Ramos (cell line): ENCODE results near the gene ITIH5.

Experiments
- in situ Hi-C: fragments of 300-500 bp; cut with MboI; formaldehyde crosslinking; loops from one replicate; pipeline ENCODE4 v1.14.3; 2022; ENCODE audit warnings: low sequenced_read_pairs; ENCODE audit not compliant: unreplicated experiment

ITIH5 gene

DNA sequence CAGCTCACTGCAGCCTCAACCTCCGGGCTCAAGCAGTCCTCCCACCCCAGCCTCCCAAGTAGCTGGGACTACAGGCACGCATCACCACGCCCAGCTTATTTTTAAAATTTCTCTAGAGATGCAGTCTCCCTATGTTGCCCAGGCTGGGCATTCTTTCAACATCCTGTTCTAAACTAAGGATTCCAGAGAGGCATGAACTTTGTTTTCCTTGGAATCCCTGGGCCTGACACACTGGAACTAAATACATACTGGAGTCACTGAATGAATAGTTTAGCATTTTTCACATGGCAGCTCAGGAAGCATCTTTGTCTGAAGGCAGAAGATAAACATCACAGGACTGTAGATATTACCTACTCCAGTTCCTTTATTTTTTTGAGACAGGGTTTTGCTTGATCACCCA is 108.7 kb downstream of the ITIH5 start:
- in situ Hi-C loops: no loop called here

DNA sequence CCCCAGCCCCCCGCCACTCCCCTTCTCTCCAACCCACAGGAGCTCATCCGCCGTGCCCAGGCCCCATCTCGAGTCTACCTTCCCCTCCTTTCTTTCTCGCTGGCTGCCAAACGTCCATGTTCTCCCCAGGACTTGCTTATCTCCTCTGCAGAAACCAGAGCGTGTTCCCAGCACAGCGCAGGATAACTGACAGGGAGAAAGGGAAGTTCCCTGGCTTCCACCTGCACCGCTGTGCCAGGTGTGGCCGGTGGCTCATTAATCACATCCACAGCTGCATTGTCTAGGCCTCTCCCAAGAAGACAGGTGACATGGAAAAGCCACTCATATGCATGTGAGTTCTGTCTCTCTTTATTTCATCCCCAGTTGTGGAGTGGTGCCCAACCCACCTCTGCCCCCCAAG is 113.2 kb downstream of the ITIH5 start:
- in situ Hi-C loops: no loop called here

DNA sequence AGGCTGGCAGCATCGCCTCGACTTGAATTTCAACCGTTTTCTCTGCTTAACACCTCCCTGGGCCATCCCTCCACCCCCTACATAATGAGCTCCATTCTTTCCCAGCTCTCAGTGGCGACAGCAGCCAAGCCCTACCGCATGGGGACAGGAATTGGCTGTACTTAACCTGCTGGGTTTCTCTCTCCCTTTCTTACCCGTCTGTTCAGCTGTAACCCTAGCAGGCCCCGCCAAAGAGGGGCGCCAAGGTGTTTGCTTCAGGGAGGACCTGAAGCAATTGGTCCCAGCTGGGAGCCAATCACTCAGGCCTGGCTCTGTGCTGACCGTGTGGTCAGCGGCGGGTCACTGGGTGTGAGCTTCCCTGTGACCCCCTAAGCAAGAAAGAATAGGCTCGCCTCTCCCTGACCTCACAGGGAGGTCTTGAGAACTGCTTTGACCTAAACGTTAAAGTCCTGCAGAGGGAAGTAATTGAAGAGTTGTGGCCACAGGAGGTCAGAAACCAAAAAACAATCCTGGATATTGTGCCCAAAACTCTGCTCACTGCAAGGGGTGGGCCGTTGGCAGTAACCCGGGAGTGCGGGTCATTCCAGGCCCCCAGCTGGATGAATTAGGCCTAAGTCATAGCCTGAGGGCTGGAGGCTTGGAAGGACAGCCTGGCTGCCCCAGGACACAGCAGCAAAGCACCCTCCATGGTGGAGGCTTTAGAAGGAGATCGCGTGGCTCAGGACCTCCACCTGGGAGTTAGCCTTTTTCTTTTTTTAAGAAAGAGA is 114.6 kb downstream of the ITIH5 start:
- in situ Hi-C loops: no loop called here

DNA sequence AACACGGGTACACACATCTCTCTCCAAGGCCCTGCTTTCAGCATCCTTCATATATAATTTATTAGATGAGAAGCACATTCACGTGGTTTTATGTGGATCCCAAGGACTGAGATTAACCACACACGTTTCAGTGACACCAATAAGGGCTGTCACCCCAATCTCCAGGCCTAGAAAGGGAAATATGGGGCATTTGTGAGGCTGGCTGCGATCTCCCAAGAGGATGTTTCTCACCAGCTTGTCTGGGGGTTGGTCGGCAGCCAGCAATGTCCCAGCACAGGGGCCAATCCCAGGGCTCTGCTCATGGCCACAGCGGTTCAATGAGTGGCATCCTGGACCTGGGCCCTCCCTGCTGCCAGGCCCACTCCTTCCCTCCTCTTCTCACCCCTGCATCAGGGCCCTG is 115.5 kb downstream of the ITIH5 start:
- in situ Hi-C loops: no loop called here

DNA sequence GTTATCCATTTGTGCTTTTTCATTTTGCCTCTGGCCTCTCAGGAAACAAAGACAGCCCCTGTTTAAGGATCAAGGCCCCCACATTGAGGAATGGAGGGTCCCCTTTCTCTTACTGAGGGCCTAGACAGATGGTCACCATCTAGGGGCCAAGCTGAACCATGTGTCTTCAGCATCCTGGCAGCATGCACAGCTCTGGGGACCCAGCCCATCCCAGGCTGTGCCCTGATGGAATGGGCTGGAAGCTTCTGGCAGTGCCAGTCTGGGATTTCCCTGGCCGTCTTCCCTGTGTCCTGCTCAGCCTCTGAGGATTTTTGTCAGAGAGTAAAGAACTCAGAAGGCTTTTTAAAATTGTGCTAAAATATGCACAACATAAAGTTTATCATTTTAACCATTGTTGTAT is 116.8 kb downstream of the ITIH5 start:
- in situ Hi-C loops: no loop called here

DNA sequence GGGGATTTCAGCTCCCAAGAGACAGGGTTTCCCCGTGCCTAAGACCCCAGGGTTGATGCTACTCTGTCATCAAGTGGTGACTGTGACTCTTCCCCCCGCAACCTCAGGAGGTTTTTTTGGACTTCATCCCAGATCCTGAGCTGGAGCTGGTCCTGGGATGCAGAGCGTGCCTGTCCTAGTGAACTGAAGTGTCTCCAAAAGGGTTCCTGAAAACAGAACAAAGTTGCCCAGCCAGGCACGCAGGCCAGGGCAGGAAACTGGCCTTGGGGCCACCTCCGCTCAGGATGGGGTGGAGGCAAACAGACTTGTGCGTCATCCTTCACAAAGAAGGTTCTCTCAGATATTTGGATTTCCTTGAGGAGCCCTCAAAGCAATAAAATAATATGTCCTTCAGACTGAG is 118.9 kb downstream of the ITIH5 start:
- in situ Hi-C loops: no loop called here

DNA sequence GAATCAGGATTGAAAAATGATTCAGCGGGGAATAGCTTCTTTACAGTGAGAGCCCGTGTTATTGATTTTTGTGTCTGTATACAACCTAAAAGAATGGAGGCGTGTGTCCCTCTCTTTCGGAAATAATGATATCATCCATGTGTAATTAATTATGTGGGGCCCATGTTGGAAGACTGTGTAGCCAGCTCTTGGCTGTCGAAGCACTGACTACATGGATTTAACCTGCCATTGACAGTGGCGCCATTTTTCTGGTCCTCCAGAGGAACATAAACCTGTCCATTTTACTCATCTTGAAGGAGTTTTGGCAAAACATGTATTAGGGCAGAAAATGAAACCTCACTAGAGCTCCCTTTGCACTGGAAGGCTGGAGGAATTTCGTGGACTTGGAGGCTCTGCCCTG is 119.6 kb downstream of the ITIH5 start:
- in situ Hi-C loops: no loop called here

DNA sequence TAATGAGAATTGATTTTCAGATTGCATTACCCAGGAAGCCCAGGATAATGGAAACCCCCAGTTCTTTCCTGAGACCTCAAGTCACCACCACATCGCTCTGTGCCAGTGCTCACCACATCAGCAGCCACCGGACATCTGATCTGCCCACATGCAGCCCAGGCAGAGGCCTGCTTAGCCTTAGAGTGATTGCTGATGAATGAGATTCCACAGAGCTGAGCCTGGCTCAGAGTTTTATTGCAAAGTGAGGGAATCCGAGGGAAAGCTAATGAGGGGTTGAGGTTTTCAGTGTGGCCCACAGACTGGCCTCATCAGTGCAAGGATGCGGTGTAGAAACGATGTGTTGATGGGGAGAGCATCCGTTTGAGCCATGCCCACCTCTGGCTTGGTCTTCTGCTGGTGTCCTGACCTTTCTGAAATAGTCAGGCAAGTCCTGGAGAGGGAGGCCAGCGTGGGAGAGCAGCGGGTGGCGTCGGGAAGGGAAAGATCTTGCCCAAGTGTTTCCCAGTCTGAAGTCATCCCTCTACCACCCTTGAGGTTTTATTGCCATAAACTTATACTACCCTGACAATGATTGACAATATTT is 120.3 kb downstream of the ITIH5 start:
- in situ Hi-C loops: no loop called here

DNA sequence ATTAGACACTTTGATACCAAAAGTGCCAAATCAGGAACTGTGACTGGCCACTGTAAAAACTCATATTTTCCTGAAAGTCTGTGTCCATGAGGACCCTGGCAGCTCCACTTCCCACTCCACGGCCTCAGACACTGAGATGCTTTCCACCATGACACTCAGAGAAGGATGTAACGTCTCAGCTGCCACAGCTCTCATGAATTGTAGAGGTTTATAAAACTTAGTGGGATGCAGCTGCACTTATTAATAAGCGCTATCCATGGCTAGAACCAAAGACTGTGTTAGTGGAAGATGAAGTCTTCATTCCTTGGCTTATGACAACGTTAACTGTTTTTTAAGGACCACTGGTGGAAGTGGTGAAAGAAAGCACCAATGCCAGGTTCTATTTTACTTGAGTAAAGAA is 121.0 kb downstream of the ITIH5 start:
- in situ Hi-C loops: no loop called here

DNA sequence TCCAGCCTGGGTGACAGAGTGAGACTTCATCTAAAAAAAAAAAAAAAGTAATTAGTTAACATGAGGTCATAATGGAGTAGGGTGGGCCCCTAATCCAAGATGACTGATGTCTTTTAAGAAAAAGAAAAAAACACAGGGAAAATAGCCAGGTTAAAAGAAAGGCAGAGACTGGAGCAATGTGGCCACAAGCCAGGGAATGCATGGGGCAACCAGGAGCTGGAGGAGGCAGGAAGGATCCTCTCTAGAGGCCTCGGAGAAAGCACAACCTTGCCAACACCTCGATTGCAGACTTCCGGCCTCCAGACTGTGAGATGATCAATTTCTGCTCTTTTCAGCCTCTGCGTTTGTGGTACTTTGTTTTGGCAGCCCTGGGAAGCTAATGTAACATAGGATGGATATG is 121.5 kb downstream of the ITIH5 start:
- in situ Hi-C loops: no loop called here

DNA sequence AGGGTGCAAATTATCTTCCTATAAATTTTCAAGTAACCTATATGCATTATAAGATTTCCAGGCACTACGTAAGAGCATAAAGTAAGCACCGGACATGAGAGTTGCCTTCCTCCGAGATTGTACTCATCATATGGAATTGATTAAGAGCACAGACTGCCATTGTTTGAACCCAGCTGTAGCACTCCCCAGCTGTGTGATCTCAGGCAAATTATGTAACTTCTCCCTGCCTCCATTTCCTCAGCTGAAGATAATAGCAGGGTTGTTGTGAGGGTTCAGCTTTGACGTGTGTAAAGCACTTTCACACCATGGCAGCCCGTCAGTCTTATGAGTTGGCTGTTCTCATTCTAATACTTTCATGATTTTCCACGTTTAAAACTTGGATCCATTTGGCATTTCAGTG is 122.6 kb downstream of the ITIH5 start:
- in situ Hi-C loops: no loop called here

DNA sequence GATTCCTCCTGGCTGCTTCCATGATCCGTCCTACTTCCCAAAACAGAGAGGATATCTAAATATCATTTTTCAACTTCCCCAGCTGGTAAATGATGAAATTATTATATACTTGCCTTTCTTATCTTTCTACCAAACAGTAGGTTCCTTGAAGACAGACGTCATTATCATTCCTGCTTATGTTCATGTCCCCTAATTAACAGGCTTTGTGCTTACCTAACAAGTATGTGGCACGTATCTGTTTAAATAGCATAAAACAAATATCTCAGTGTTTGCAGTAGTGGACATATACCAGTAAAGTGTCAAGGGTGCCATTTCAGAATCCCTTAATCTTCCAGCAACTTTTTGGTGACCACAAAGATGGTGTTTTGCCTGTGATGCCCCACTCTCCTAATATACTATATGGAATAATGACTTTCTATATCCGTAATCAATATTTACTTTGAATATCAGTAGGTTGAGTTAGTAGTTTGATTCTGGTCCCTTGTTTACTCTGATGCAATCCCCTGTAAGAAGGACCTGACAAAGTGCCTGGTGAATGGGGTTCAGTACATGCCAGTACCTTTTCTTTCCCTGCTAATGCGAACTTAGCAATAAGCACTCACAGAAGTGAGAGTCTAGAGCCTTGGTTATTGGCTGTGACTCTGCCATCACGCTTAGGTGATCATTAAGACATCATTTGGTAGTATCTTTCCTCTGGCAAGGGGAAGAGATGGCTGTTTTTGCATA is 124.4 kb downstream of the ITIH5 start:
- in situ Hi-C loops: no loop called here

DNA sequence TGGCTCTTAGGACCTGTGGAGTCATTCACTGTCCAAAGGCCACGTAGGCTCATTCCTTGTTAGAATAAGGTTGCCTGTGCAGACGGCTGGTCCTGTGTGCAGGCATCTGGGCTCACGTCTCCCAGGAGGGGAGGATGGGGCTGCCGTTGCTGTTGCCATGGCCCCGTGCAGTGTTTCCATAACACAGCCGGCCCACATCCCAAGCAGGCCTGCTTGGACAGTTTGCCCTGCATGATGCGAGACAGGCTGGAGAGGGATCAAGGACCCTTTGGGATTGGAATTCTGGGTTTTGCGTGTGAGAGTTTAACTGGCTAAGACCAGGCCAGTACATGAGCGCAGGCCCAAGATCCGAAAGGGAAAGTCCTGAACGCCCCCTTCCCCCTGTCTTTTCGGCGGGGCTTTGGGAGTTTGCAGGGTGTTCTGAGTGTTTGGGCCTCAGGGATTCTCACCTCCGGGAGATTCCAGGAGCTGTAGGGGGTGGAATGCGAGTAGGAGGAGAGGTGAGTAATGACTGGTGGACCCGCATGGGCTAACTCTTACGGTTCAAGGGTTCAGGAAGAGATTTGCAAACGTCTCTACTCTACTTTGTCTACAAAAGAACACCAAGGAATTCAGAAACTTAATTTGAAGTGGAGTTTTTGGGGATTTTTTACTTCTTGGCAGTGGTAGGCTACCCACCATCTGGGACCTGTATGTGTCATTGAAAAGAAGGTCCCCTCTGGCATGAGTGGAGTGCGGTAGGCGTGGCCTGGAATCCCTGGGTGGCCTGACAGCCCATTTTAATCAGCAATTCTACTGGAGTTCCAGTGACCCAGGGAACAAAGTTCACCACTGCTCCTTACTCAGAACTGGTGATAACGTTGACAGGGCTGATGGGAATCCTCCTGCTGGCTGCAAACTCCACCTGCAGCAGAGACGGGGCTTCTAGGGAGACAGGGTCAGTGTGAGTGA is 125.4 kb downstream of the ITIH5 start:
- in situ Hi-C loops: no loop called here

DNA sequence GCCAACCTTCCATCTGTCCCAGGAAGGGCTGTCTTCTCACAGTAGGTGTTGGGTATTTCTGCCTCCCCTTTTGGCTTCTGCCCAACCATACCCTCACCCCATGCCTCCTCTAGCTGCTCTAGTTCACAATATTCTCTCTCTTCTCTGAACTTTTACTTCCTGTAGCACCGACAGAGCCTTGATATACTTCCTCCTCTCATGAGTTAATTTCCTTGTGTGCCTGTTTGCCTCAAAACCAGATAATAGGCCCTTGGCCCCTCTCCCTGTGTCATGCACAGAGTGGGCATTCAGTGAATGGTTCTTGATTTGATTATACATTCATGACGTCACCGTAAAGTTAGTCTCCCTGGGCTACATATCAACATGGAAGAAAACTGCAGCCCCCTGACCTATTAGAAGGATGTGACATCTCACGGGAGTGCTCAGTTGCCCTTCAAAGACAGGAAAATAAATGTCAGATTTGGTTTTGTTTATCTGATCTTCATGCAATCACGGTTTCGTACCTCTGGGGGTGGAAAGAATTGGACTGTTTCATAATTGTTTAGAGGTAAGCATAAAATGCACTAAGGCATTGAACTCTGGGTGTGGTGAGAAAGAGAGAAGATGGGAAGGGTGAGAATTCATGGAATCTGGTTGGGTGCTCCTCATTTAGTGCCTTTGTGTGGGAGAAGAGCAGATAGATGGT is 127.7 kb downstream of the ITIH5 start:
- in situ Hi-C loops: no loop called here

DNA sequence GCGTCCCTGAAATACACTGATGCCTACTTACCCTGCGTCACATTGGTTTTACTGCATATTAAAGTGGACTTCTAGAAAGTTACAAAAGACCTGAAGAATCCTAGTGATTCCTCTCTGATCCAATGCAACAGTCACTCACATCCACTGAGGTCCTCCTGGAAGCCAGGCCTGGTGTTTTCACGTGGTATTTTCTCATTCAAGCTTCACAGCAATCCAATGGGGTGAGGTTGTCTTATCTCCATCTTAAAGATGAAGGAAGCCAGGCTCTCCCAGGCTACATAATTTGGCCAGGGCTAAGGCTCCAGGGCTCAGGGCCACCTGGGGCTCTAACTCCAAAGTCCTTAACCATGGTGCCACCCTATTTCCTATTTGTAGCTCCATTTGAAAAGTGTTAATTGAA is 129.6 kb downstream of the ITIH5 start:
- in situ Hi-C loops: no loop called here

DNA sequence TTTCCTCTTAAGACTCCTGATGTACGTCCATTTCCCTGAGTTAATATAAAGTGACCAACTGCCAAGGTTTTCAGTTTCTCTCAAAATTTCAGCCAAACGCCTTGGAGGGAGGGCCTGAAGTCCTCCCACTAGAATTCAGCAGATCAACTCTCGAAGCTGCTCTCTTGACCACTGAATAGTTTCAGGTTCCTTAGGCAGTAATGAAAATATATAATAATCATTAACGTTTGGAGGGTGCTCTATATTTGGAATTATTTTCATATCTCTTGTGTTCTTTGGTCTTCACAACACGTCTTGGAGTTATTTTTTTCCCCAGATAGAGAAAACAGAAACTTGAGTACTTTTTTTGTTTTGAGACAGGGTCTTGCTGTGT is 132.3 kb downstream of the ITIH5 start:
- in situ Hi-C loops: no loop called here

DNA sequence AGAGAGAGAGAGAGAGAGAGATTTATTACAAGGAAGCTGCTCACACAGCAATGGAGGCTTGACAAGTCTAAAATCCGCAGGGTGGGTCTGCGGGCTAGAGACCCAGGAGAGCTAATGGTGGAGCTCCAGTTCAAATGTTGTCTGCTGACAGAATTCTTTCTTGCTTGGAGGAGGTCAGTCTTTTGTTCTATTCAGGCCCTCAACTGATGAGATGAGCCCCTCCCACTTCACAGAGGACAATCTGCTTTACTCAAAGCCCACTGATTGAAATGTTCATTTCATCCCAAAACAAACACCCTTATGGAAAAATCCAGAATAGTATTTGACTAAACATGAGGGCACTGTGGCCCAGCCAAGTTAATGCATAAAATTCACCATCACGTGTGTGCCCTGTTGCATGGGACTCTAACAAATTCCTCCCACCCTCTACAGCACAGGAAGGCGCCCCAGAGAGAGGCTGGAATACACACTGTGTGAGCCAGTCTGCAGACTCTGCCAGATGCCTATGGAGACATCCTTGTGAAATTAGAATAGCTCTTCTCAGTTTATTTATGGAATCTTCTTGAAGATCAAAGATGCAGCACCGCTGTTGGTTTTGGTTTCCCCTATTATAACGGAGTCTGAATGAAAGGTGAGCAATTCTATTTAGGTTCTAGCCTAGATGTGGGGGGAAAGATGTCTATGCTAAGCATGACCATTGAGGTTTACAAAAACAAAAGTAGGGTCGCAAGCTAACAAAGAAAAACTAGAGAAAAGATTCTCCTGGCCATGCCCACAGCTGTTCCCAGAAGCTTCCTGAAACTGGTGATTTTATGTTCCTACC is 132.9 kb downstream of the ITIH5 start:
- in situ Hi-C loops: no loop called here

DNA sequence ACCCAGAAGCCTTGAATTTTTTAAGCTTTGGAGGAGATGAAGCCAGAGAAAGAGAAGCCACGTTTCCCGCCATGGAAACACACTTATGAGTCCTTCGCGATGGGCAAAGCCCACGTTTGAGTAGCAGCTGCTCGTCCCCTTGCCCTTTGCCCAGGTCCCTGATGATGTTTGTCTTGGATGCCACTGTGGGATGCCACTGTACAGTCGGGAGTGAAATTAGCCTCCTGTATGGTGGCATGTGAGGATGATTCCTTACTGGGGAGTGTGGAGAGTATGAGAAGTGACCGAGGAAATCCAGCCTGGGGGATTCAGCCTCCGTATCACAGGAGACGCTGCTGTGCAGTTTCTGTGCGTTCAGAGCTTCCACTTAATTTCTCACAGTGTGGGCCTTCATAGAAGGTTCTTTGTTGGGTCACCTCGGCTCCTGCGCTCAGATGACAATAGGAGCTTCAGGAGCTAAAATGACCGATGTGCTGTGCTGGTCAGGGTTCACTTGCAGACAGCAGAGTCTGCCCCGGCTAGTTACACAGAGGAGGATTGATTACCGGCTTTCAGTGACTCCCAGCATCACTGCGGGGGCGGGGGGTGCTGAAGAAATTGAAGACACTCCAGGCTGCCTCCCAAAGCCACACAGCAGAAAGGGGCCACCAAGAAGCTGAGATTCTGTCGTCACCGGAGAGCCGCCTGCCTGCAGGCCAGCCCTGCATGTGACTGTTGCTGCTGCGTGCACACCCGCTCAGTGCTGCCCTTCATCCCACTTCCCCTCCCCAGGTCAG is 133.9 kb downstream of the ITIH5 start:
- in situ Hi-C loops: no loop called here
